Measurements from ENCODE around the gene PRKCB. TPM values are rescaled to one million over a fixed set of nuclear protein-coding genes. Genes with fewer than 3 reads are reported as not detected.

The PRKCB gene
- total RNA-seq, 6 experiments from 2014 or later: not detected

- H3K4me3 Mint-ChIP-seq: no peak overlapping the region
- H3K27me3 Mint-ChIP-seq (ENCODE audit: insufficient read depth): no peaks in the 10 kb centered on the region; the same call in 1 of the 2 replicates
- no peaks in the 10 kb centered on the region for H3K36me3 Mint-ChIP-seq (ENCODE audit: low read depth)
- no peak for TF ChIP-seq CTCF (IDR thresholded peaks at IDR 0.05)
- H3K27ac Mint-ChIP-seq: no peak overlapping the region
- H3K9me3 Mint-ChIP-seq: peaks cover 26% of the 10 kb centered on the region
- H3K4me1 Mint-ChIP-seq (ENCODE audit: low read depth): no peaks in the 10 kb centered on the region
- DNase-seq: no peak
These were observed 53.4 kb downstream of the PRKCB start for GRCh38 chr16:23889189-23889588.

- H3K27ac Mint-ChIP-seq: no peak overlapping the region
- no peak for DNase-seq
- H3K9me3 Mint-ChIP-seq: peaks cover 29% of the 10 kb centered on the region
- H3K27me3 Mint-ChIP-seq (ENCODE audit: insufficient read depth): no peaks in the 10 kb centered on the region
- no peaks in the 10 kb centered on the region for H3K36me3 Mint-ChIP-seq (ENCODE audit: low read depth)
- no peak overlapping the region for H3K4me3 Mint-ChIP-seq
- no peaks in the 10 kb centered on the region for H3K4me1 Mint-ChIP-seq (ENCODE audit: low read depth)
- TF ChIP-seq CTCF (IDR thresholded peaks at IDR 0.05): no peak
These were observed 58.2 kb downstream of the PRKCB start for GRCh38 chr16:23893986-23894385.

- Mint-ChIP-seq H3K4me1 (ENCODE audit: low read depth) (no peaks in the 10 kb centered on the region), H3K36me3 (ENCODE audit: low read depth) (no peaks in the 10 kb centered on the region), H3K27me3 (ENCODE audit: insufficient read depth) (no peaks in the 10 kb centered on the region), H3K27ac (no peak overlapping the region), H3K4me3 (no peak overlapping the region), H3K9me3 (peaks cover 24% of the 10 kb centered on the region)
- DNase-seq: no peak
- no peak for TF ChIP-seq CTCF (IDR thresholded peaks at IDR 0.05)
These were observed 59.3 kb downstream of the PRKCB start for GRCh38 chr16:23895052-23895451.

GRCh38 chr16:23896832-23897821 is 61.3 kb downstream of the PRKCB start:
- Mint-ChIP-seq H3K9me3 (peaks cover 32% of the 10 kb centered on the region), H3K27me3 (ENCODE audit: insufficient read depth) (peaks cover 3% of the 10 kb centered on the region; the same call in 1 of the 2 replicates), H3K36me3 (ENCODE audit: low read depth) (no peaks in the 10 kb centered on the region), H3K4me3 (no peak overlapping the region), H3K27ac (no peak overlapping the region), H3K4me1 (ENCODE audit: low read depth) (no peaks in the 10 kb centered on the region)
- no peak for DNase-seq
- no peak for TF ChIP-seq CTCF (IDR thresholded peaks at IDR 0.05)

GRCh38 chr16:23898682-23899430 is 63.1 kb downstream of the PRKCB start:
- H3K27me3 Mint-ChIP-seq (ENCODE audit: insufficient read depth): peaks cover 3% of the 10 kb centered on the region; the same call in 1 of the 2 replicates
- H3K9me3 Mint-ChIP-seq: peaks cover 36% of the 10 kb centered on the region
- no peaks in the 10 kb centered on the region for H3K36me3 Mint-ChIP-seq (ENCODE audit: low read depth)
- DNase-seq: no peak
- TF ChIP-seq CTCF (IDR thresholded peaks at IDR 0.05): no peak
- no peak overlapping the region for H3K27ac Mint-ChIP-seq
- no peaks in the 10 kb centered on the region for H3K4me1 Mint-ChIP-seq (ENCODE audit: low read depth)
- H3K4me3 Mint-ChIP-seq: no peak overlapping the region
